GM12864 (cell line): ENCODE measurements around the gene ORC3.

Source experiments
- DNase-seq: peaks from one replicate; pipeline ENCODE4 v3.0.0-alpha.2; 2011; ENCODE audit warnings: low read depth
- H3K4me3 ChIP-seq: 2 replicates; pipeline ENCODE4 v1.5.1; 2011; ENCODE audit warnings: mild to moderate bottlenecking, low read depth, low read length, control low read depth
- CTCF ChIP-seq: IDR thresholded peaks from 2 replicates; pipeline ENCODE4 v1.5.1; 2011; ENCODE audit warnings: low read depth, mild to moderate bottlenecking, moderate library complexity, low read length, control low read depth, inconsistent platforms; ENCODE audit errors: missing control alignments

Gene ORC3

DNA sequence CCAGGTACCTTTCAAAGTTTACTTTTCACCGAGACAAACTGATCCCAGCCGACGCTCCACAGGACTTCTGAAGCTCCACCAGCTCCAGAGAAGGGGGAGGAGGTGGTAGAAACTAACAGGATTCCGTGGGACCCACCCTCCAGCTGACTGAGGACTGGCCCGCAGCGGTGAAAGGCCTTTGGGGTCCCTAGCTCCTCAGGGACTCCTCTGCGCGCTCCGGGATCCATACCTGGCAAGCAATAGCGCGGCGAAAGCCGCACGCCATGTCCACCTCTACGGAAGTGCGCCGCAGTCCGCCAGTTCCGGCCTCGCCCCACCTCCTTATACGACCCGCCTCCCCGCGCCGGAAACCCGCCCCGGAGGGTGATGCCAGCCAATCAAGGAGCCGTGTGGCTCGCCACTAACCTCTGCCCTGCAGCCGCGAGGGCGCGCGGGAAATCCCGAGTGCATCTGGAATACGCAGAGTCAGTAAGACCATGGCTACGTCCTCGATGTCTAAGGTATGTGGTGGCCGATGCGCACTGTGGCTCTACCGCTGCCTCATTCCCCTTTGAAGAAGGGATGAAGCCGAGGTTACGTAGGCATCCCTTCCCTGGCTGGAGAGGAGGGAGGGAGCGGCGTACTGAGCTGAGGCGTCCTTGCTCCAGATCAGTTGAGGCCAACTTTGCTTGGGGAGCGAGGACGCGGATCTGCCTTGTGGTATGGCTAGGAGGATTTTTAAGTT is at the start of gene ORC3, which contains the start of gene RARS2:
TSS of gene ORC3 (plus strand) at position 443 of the 724 bp plus-strand sequence. CDS start at position 477, 34 bp downstream.
TSS of gene RARS2 (minus strand) at position 295 of the 724 bp plus-strand sequence. CDS start at position 265, 30 bp downstream.
- peak; percentile 77 for DNase-seq
- no peak for TF ChIP-seq CTCF
- H3K4me3 ChIP-seq: peak within 1 kb of the TSS; percentile 82

- no peak for TF ChIP-seq CTCF
- DNase-seq: no peak
- H3K4me3 ChIP-seq: no peak overlapping the region
Measured at GRCh38 chr6:87540539-87540938, 49.4 kb upstream of the ORC3 start.

DNA sequence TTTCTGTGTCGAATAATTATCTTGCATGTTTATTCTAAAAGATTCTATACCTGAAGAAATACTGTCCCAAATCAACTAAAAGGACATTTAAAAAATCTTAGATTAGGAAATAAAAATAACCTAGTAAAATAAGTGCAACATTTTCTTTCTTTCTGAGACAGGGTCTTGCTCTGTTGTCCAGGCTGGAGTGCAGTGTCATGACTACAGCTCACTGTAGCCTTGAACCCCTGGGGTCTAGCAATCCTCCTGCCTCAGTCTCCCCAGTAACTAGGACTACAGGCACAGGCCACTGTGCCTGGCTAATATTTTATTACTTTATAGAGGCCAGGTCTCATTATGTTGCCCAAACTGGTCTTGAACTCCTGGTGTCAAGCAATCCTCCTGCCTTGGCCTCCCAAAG is 48.9 kb upstream of the ORC3 start:
- no peak for DNase-seq
- H3K4me3 ChIP-seq: no peak overlapping the region
- TF ChIP-seq CTCF: no peak

DNA sequence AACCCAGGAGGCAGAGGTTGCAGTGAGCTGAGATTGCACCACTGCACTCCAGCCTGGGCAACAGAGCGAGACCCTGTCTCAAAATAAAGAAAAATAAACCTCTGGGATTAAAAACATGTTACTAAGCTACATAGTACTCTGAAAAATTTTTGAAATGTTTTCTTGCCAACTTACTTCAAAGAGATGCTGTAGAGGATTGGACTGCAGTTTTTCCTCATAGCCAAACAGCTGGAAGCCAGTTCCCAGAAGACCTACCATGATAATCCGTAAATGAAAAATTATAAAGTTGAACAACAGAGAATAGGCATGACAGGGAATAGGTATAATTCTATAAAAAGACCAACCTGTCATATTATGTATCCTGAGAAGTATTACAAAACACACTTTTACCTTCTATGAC is 48.2 kb upstream of the ORC3 start:
- TF ChIP-seq CTCF: no peak
- H3K4me3 ChIP-seq: no peak overlapping the region
- no peak for DNase-seq

DNA sequence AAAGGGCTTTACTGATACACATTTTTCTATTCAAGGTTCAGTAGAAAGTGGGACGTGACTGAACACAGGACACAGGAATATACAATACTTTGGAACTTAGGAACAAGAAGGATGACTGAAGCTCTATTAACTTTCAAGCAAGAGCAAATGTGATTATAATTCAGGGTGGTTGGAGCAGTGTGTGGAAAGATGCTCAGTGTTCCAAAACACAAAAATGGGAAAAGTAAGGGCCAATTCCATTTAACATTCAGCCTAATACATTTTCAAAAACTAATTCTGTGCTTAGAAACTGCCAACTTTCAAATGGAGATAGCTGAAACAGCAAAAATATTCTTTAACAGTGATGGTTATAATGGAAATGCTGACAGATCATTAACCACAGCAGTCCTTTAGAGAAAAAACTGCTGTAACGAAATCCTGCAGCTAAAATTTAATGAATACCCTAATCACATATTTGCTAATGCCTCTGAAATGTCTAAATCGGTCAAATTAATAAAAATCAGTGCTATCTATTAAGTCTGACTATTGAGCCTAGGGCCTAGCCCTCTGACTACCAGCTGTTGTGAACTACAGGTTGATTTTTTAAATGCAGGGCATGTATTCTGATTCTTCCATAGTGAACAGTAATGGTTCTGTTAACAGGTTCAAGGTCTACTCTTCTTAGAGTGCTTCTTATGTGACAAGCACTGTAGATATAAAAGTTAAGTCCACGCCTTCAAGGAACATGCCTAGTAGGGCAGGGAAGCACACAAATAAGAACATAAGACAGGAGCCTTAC is 46.0 kb upstream of the ORC3 start:
- no peak overlapping the region for H3K4me3 ChIP-seq
- TF ChIP-seq CTCF: no peak

DNA sequence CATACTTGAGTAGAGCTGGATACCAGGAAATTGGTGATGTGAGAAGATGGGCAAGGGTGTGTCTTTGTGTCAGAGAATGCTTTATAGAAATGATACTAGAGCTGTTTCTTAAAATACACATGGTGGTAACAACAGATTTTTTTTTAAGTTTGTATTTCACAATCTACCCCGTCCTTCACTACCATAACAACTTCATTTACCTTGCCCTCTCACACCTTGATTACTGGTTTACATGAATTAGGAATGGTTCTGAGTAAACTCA is 45.5 kb upstream of the ORC3 start:
- no peak for DNase-seq
- no peak for TF ChIP-seq CTCF
- H3K4me3 ChIP-seq: no peak overlapping the region

More for the DNA sequence above, 46.0 kb upstream of the ORC3 start:
- no peak for DNase-seq
